WTC11 (cell line): ENCODE data around the gene HS1BP3.

ENCODE experiments used
- CBFB ChIP-seq: sonication (generic); formaldehyde crosslinking; IDR thresholded peaks from 2 replicates; pipeline ENCODE4 v1.8.1; 2022; ENCODE audit warnings: mild to moderate bottlenecking, low read depth, missing genetic modification reagents
- CREB1 ChIP-seq: sonication (generic); formaldehyde crosslinking; IDR thresholded peaks from 2 replicates; pipeline ENCODE4 v1.8.0; 2023; ENCODE audit warnings: mild to moderate bottlenecking, missing genetic modification reagents
- CREM ChIP-seq: sonication (generic); formaldehyde crosslinking; IDR thresholded peaks from 2 replicates; pipeline ENCODE4 v1.8.1; 2022; ENCODE audit warnings: mild to moderate bottlenecking, missing genetic modification reagents, moderate library complexity
- CTCF ChIP-seq: fragments of 200-600 bp; IDR thresholded peaks from 2 replicates; pipeline ENCODE4 v1.8.0; 2022; ENCODE audit warnings: antibody characterized with exemption
- FOXK1 ChIP-seq: sonication (generic); formaldehyde crosslinking; IDR thresholded peaks from 2 replicates; pipeline ENCODE4 v1.8.0; 2022; ENCODE audit warnings: mild to moderate bottlenecking, moderate library complexity, missing genetic modification reagents
- HMGXB4 ChIP-seq: sonication (generic); formaldehyde crosslinking; IDR thresholded peaks from 2 replicates; pipeline ENCODE4 v1.8.1; 2023; ENCODE audit warnings: mild to moderate bottlenecking, moderate library complexity, missing genetic modification reagents
- KAT7 ChIP-seq: sonication (generic); formaldehyde crosslinking; IDR thresholded peaks from 2 replicates; pipeline ENCODE4 v1.8.1; 2023; ENCODE audit warnings: missing genetic modification reagents, mild to moderate bottlenecking, borderline replicate concordance
- OVOL2 ChIP-seq: fragments of 250-450 bp; sonication (Bioruptor Pico); IDR thresholded peaks from 2 replicates; pipeline ENCODE4 v1.9.0; 2021; ENCODE audit warnings: mild to moderate bottlenecking, borderline replicate concordance
- TF ChIP-seq, protein P1 (sequence below): sonication (generic); formaldehyde crosslinking; IDR thresholded peaks from 2 replicates; pipeline ENCODE4 v1.8.0; 2022; ENCODE audit warnings: mild to moderate bottlenecking, missing genetic modification reagents

- TF ChIP-seq OVOL2 (no peak), CREM (CRISPR knock-in tag) (no peak), HMGXB4 (CRISPR knock-in tag) (no peak), CBFB (CRISPR knock-in tag) (no peak), CTCF (no peak), FOXK1 (no peak), KAT7 (CRISPR knock-in tag) (no peak), CREB1 (CRISPR knock-in tag) (no peak)
- TF ChIP-seq, protein P1, sequence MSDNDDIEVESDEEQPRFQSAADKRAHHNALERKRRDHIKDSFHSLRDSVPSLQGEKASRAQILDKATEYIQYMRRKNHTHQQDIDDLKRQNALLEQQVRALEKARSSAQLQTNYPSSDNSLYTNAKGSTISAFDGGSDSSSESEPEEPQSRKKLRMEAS, result no peak
Measured at GRCh38 chr2:20599861-20600461, 50.9 kb downstream of the HS1BP3 start.
